GM18502 (cell line): ENCODE results near the gene EXO5.
A peak's percentile ranks its signal among the peaks of the same experiment; 100 is the strongest.
"Not testable (repeated sequence)": the region's sequence is repeated elsewhere in the genome, so short reads cannot be mapped to it uniquely, and the experiment has no call there.

Experiments
- ATAC-seq: cut with Tn5 transposase; IDR thresholded peaks from one replicate; pipeline ENCODE4 v1.9.1; 2021; ENCODE audit warnings: mild to moderate bottlenecking; ENCODE audit not compliant: unreplicated experiment, poor library complexity

The EXO5 gene, protein sequence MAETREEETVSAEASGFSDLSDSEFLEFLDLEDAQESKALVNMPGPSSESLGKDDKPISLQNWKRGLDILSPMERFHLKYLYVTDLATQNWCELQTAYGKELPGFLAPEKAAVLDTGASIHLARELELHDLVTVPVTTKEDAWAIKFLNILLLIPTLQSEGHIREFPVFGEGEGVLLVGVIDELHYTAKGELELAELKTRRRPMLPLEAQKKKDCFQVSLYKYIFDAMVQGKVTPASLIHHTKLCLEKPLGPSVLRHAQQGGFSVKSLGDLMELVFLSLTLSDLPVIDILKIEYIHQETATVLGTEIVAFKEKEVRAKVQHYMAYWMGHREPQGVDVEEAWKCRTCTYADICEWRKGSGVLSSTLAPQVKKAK

DNA sequence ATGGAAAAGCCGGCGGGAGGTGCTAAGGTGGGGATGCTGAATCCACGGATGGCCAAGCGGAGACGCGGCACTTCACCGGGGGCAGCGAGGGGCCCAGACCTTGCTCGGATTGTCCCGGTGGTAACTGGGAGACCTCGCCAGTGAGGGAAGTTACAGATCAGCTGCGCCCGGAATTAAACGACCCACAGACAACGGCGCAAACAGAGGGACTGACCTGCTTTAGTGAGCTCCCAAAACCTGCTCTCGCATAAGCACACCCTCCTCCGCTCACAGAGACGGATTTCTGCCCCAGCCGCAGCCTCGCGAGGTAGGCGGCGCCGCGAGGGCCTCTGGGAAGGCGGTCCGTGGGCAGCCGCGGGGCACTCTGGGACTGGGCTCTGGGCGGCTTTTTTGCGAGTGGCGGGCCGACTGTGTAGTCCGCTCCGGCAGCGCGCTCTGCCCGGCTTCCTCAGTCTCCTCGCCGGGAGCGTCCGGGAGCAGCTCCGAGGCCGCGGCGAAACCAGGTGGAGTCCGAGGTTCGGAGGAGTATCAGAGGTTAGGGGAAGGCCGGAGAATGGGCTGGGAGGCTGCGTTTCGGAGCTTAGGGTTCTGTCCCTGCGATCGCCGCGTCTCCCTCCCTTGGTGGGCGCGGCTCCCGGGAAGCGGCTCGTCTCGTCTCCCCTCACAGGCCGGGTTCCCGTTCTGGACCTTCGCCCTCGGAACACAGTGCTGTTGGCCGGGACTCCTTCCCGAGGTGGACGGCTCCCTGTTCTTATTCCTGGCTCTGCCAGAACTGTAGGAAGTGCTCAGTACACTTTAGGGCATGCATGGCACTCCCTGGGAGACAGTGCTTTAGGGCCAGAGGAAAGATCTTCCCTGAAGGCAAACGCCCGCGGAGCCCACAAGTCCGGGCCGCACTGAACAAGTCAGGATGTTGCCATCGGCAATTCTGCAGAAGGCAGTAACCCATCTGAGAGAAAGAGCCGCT is at the start of gene EXO5:
EXO5 (plus strand) TSS at position 393 of the 967 bp plus-strand sequence. CDS start 5,778 bp downstream, outside the sequence.
- ATAC-seq = peak; percentile 90

DNA sequence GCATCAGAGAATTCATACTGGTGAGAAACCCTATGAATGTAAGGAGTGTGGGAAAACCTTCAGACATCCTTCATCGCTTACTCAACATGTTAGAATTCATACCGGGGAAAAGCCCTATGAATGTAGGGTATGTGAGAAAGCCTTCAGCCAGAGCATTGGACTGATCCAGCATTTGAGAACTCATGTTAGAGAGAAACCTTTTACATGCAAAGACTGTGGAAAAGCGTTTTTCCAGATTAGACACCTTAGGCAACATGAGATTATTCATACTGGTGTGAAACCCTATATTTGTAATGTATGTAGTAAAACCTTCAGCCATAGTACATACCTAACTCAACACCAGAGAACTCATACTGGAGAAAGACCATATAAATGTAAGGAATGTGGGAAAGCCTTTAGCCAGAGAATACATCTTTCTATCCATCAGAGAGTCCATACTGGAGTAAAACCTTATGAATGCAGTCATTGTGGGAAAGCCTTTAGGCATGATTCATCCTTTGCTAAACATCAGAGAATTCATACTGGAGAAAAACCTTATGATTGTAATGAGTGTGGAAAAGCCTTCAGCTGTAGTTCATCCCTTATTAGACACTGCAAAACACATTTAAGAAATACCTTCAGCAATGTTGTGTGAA is 45.5 kb upstream of the EXO5 start:
- no peak for ATAC-seq

DNA sequence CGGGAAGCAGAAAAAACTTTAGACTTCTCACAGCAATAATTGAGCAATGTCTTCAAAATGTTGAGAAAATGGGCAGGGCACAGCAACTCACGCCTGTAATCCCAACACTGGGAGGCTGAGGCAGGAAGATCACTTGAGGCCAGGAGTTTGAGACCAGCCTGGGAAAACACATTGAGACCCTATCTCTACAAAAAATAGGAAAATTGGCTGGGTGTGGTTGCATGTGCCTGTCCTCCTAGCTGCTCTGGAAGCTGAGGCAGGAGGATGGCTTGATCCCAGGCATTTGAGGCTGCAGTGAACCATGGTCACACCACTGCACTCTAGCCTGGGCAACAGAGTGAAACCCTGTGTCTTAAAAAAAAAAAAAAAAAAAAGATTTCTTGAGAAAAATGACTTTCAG is 39.2 kb upstream of the EXO5 start:
- no peak for ATAC-seq

DNA sequence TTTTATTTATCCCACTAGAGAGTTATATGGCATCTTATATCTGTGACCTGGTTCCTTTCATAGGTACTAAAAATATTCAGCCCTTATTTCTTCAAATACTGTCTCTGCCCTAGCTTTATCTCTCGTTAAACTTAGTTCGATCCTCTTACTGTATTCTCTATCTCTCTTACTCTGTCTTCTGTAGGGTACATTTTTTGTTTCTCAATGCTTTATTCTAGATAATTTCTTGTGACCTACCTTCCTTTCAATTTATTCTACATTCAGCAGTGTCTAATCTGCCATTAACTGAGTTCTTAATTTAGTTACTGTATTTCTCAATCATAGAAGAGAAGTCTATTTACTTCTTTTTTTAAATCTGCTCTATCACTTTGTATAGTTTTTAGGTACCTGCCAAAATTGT is 33.3 kb upstream of the EXO5 start:
- ATAC-seq = no peak

DNA sequence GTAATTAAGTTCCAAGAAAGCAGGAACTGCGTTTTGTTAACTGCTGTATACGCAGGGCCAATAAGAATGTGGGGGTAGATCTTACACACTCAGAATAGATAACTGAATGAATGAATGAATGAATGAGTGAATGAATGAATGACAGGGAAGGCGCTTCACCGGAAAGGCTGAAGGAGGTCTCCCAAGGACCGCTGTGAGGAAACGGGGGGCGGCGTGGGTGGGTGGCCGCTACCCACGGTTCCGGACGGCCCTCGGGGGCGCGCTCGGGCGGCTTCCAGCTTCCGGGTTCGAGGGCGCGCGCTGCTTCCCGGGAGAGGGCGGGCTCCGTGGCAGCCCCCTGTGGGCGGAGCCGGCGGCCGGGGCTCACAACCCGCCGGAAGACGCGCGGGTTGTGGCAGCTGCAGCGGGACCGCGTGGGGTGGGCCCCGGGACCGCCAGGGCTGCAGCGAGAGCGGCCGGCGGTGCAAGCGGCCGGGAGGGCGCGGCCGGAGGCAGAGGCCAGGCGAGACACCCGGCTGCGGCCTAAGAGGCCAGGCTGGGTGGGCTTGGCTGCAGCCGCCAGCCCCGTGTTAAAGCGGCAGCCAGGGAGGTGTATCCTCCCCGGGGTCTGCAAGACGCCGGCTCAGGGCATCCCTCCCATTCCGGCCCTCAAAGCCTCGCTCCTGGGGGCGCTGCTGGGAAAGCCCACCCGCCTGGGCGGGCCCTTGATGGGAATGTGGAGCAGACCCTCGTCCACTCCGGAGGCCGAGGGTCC is 31.5 kb upstream of the EXO5 start, which contains the start of gene ZFP69:
ZFP69 (plus strand) TSS at position 367 of the 754 bp plus-strand sequence. CDS start 2,072 bp downstream, outside the sequence.
- ATAC-seq = peak; percentile 78

DNA sequence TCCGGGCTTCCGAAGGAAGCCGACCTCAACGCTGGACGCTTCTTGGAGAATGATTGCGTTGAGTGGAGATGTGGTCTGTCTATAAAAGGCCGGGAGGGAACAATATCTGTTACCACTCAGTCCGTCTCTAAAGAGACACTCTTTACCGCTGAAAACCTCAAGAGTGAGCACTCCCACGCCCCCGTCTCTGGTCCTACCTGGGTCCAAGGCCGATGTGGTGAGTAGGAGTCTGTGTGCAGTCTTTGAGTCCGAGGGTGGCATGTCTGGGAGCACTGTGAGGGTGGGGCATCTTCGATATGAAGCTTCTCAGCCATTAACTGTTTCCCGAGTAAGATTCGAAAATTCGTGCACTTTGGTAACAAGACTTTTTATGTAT is 30.9 kb upstream of the EXO5 start:
- peak; percentile 25 for ATAC-seq

DNA sequence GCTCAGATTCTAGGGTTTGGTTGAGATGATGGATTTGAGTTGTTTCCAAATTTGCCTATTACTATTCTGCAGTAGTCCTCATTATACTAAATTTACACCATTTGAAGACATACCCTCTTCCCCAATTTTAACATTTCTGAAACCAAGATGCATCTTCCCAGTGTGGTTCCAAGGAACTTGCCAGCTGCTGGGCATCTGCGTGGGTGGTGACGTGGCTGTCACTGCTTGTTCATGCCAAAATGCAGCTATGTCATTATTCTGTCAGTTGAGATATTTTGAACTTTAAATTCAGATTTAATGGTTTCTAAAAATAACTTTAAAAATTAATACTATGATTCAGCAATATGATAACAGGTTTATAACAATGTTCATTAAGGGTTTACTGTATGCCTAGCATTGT is 30.3 kb upstream of the EXO5 start:
- no peak for ATAC-seq

DNA sequence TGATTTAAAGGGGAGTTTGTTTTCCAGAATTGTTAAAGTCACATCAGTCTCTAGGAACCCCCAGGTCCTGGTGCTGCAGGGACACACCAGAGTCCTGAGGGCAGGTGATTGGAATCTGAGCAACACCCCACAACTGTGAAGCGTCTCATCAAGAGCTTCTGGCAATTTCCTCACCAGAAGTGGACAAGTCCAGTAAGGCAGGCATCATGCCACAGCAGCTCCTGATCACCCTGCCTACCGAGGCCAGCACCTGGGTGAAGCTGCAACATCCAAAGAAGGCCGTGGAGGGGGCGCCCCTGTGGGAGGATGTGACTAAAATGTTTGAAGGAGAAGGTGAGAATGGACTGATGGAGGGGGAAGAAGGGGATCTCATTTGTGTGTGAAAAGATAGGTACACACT is 29.4 kb upstream of the EXO5 start:
- no peak for ATAC-seq

DNA sequence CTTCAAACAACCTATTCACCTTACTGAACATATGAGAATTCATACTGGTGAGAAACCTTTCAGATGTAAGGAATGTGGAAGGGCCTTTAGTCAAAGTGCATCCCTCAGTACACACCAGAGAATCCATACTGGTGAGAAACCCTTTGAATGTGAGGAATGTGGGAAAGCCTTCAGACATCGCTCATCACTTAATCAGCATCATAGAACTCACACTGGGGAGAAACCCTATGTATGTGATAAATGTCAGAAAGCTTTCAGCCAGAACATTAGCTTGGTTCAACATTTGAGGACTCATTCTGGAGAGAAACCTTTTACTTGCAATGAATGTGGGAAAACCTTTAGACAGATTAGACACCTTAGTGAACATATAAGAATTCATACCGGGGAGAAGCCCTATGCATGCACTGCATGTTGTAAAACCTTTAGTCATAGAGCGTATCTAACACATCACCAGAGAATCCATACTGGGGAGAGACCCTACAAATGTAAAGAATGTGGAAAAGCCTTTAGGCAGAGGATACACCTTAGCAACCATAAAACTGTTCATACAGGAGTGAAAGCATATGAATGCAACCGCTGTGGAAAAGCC is 13.2 kb upstream of the EXO5 start:
- ATAC-seq = no peak

DNA sequence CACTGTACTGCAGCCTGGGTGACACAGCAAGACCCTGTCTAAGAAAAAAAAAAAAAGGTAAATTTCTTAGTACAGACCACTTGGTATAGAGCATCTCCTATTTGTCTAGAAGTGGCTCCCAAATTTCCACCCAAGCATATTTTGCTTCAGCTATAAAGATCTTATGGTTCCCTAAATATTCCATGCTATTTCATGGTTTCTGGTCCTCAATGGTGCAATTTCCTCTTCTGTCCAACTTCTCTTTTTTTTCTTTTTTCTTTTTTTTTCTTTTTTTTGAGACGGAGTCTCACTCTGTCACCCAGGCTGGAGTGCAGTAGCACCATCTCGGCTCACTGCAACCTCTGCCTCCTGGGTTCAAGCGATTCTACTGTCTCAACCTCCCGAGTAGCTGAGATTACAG is 5.9 kb upstream of the EXO5 start:
- not testable (repeated sequence) for ATAC-seq

DNA sequence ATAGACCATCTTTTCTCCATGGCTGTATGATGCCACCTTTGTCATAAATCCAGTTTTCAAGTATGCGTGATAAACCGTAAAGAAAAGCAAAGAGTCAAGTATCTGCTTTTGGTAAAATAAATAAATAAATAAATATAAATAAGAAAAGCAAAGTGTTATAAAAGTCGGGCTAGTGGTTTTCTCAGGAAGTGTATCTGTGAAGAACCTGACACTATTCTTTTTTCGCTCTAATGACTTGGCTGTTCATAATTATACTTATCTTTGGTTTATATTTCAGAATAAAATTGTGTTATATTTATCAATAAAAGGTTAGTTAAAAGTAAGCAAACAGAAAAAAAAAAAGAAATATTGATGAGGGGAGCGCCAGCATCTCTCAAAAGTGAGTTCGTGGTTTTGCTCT is 594 bp upstream of the EXO5 start:
- no peak for ATAC-seq

DNA sequence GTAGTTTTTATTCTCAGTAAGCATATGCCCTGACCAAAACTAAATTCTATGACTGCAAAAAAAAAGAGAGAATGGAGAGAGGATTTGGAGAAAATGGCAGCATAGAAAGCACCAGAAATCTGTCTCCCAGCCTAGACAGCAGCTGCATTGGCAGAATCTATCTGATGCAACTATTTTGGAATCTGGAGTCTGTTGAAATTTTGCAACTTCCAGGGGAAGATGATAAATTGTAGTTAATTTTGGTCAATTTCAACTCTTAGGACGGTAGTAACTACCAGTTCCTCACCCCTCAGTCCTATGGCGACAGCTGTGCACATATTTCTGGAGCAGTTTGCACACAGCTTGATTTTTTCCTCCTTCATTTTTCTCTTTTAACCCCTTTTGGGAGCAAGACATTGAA is 10.9 kb downstream of the EXO5 start:
- ATAC-seq = no peak

DNA sequence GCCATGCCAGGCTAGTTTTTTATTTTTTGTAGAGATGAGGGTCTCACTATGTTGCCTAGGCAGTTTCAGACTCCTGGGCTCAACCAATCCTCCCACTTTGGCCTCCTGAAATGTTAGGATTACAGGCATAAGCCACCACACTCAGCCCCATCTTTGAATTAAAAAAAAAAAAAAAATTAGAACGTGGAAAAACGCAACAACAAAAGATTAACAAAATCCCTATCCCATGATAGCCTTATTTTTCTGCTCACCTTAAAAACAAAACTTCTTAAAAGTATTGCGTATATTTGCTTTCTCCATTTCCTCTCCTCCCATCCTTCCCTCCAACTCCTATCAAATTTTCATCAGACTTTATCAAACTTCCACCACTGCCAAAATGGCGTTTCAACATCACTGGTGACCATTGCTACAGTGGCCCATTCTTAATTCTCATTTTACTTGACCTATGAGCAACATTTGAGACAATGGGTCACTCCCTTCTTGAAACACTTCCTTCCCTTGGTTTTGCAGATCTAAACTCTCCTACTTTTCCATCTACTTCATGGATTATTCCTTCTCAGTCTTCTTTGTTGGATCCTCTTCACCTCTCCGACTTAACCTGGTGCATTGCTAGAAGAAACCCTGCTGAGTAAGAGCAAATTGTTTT is 22.3 kb downstream of the EXO5 start:
- ATAC-seq = peak; percentile 3

DNA sequence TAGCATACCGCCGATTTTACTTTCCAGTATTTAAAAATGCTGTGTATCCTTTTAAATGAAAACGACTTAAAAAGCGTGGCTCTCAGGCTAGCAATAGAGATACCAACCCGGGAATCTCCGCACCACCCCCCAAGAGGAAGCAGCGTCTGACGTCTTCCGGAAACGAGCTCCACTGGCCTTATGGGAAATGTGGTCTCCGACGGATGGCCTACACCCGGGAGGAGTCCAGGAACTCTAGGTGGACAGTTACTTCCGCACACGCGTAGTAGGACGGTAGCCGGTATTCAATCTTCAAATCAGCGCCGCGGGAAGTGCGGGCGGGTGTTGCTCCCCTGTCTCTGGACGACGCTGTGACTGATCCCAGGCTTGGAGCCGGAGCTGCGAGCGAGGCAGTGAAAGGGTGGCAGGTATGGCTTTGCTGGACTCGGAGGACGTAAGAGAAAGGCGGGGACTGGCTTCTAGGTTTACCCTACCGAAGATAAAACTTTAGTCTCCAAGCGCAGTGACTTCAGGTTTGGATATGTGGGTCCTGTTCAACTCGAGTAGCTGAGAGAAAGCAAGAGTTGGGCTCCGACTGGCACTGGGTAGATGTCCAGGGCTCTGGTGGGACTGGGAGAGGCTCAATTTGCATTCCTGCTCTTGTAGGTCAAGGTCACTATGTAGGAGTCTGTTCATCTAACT is 23.0 kb downstream of the EXO5 start, which contains the start of gene ZNF684:
ZNF684 (plus strand) TSS at position 257 of the 681 bp plus-strand sequence. CDS start 1,530 bp downstream, outside the sequence.
- ATAC-seq = peak; percentile 92

DNA sequence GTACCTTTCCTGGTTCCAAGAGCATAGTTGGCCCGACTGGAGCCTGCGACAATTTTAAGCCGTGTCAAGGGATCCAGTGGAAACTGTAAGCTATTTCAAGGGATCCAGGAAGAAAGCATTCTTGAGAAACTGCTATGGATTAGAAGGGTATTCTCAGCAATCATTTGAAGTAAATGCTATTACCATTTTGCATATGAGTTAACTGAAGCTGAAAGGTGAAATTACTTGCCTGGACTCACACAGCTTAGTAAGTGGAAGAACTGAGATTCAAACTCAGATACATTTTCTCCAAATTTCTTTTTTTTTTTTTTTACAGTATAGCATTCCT is 23.5 kb downstream of the EXO5 start:
- no peak for ATAC-seq

DNA sequence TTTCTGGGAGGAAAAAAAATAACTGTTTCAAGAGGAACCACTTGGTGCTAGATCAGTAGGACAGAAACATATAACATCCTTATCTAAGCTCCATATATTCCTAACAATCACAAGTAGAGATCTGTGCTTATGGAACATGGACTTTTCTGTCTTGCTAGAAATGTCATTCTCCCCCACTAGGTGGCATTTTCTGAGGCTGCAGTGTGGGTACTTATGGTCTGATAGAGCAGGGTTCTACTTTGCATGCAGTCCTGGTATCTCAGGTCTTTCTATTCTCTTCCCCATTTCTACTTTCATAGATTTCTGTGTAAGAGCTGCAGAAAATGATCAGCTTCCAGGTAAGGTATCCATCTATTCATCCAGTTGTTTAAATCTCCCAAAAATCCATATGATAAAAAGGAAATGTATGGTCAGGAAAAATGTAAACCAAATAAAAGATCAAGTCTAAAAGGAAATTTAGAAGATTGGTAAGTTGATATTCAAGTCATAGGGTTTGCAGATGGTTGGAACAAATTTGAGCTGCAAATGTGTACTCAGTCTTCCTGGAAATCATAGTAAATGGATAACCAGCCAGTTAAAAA is 24.4 kb downstream of the EXO5 start:
- ATAC-seq = no peak

DNA sequence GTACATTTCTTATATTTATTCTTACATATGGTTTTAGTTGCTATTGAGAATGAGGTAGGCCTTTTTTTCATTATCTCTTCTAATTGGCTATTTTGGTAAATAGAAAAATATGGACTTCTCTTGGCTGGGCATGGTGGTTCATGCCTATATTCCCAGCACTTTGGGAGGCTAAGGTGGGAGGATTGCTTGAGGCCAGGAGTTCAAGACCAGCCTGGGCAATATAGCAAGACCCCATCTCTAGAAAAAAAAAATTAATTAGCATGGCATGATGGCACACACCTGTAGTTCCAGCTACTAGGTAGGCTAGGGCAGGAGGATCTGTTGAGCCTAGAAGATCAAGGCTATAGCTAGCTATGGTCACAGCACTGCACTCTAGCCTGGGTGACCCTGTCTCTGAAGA is 26.0 kb downstream of the EXO5 start:
- ATAC-seq = no peak

DNA sequence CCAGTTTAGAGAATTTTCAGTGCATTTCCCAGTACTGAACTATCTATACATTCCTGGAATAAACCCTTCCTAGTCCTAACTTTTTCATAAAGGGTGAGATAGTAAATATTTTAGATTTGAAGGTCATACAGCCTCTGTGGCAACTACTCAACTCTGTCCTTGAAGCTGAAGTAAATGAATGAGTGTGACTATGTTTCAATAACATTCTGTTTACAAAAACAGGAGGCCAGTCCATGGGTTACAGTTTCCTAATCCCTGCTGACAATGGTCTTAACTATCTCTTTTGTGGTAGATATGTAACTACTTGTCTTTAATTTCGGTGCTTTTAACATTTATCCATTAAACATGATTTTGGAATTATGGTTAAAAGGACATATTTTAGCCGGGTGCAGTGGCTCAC is 27.2 kb downstream of the EXO5 start:
- ATAC-seq = no peak
